Thyroid gland (tissue), 4 donors: ENCODE results near the gene LAMP1. TPM values are rescaled to one million over a fixed set of nuclear protein-coding genes. Genes with fewer than 3 reads are reported as not detected.

Experiments
- DNase-seq, 2 donors: peaks; one replicate each; pipeline ENCODE4 v3.0.0-alpha.2; 2019
- H3K27ac ChIP-seq, 3 donors: fragments of 200-600 bp; sonication (generic); 1 replicate in 2 of 3; 2 replicates in 1 of 3; pipeline ENCODE4 v1.5.1; 2016 to 2019; ENCODE audit warnings: mild to moderate bottlenecking in 1 of 3, moderate library complexity in 1 of 3
- H3K27me3 ChIP-seq: fragments of 200-600 bp; sonication (generic); one replicate; pipeline ENCODE4 v1.5.1; 2019
- H3K36me3 ChIP-seq, 2 donors: fragments of 200-600 bp; sonication (generic); one replicate each; pipeline ENCODE4 v1.5.1; 2016 to 2019
- H3K4me1 ChIP-seq, 2 donors: fragments of 200-600 bp; sonication (generic); one replicate each; pipeline ENCODE4 v1.5.1; 2017 to 2019
- H3K4me3 ChIP-seq, 3 donors: fragments of 200-600 bp; sonication (generic); replicated peaks in 1 of 3; 1 replicate in 2 of 3; 2 replicates in 1 of 3; pipeline ENCODE4 v1.5.1; 2016; ENCODE audit warnings: mild to moderate bottlenecking in 1 of 3
- H3K9me3 ChIP-seq: fragments of 200-600 bp; sonication (generic); one replicate; pipeline ENCODE4 v1.5.1; 2017
- POLR2A ChIP-seq, 2 donors: fragments of 450-650 bp; IDR thresholded peaks; one replicate each; pipeline ENCODE4 v1.6.1; 2017; ENCODE audit warnings: antibody characterized with exemption in 2 of 2, mild to moderate bottlenecking in 2 of 2, moderate library complexity in 1 of 2
- WGBS, 2 donors: methylation state at CpG; one replicate each; pipeline ENCODE4 v1.1.5; 2017; 5-methylcytosine and 5-hydroxymethylcytosine counted together
- intact Hi-C: fragments of 100-400 bp; cut with DNase I; formaldehyde crosslinking; loops from one replicate; pipeline ENCODE4 v1.15.1; 2023
- total RNA-seq, 4 donors: library from RNA; depleted of rRNA; stranded (reverse); fragments of >200 nt; gene quantifications; one replicate each; pipeline ENCODE4 v1.2.3, GENCODE V29; 2016
- TF ChIP-seq, protein P1 (sequence below), 6 experiments: fragments of 200-600 bp in 3 of 6; fragments of 450-650 bp in 3 of 6; sonication (generic) in 3 of 6; IDR thresholded peaks; one replicate each; pipeline ENCODE4 v1.5.1; 2016 to 2019; ENCODE audit warnings: antibody characterized with exemption in 6 of 6, mild to moderate bottlenecking in 2 of 6, inconsistent platforms in 1 of 6, moderate library complexity in 1 of 6

The LAMP1 gene
- total RNA-seq, 4 donors from 2014 or later: 169 to 227 (median 206) TPM

- Histone ChIP-seq H3K4me3 (no peak overlapping the region), H3K4me1 (no peaks in the 10 kb centered on the region), H3K27ac (no peak overlapping the region), H3K36me3 (no peaks in the 10 kb centered on the region), H3K9me3 (no peaks in the 10 kb centered on the region), H3K27me3 (no peaks in the 10 kb centered on the region)
- DNase-seq: no peak
- TF ChIP-seq, protein P1, sequence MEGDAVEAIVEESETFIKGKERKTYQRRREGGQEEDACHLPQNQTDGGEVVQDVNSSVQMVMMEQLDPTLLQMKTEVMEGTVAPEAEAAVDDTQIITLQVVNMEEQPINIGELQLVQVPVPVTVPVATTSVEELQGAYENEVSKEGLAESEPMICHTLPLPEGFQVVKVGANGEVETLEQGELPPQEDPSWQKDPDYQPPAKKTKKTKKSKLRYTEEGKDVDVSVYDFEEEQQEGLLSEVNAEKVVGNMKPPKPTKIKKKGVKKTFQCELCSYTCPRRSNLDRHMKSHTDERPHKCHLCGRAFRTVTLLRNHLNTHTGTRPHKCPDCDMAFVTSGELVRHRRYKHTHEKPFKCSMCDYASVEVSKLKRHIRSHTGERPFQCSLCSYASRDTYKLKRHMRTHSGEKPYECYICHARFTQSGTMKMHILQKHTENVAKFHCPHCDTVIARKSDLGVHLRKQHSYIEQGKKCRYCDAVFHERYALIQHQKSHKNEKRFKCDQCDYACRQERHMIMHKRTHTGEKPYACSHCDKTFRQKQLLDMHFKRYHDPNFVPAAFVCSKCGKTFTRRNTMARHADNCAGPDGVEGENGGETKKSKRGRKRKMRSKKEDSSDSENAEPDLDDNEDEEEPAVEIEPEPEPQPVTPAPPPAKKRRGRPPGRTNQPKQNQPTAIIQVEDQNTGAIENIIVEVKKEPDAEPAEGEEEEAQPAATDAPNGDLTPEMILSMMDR (IDR thresholded peaks at IDR 0.05): no peak
- TF ChIP-seq POLR2A (IDR thresholded peaks at IDR 0.05): no peak
- WGBS, 2 donors: 88 to 89% methylated on average over 12 of the region's 12 CpGs
- intact Hi-C loops: no loop called here
Observed at GRCh38 chr13:113353254-113353653, 56.2 kb downstream of the LAMP1 start.

GRCh38 chr13:113354831-113355610 is 58.0 kb downstream of the LAMP1 start:
- Histone ChIP-seq H3K27me3 (no peaks in the 10 kb centered on the region), H3K9me3 (no peaks in the 10 kb centered on the region), H3K27ac (no peak overlapping the region), H3K36me3 (no peaks in the 10 kb centered on the region), H3K4me3 (no peak overlapping the region), H3K4me1 (no peaks in the 10 kb centered on the region)
- 96% methylated on average over 39 to 41 of the region's 41 CpGs for WGBS, 2 donors
- TF ChIP-seq POLR2A (IDR thresholded peaks at IDR 0.05): no peak
- TF ChIP-seq, protein P1 (IDR thresholded peaks at IDR 0.05): no peak
- intact Hi-C loops: no loop called here
- no peak for DNase-seq

DNA sequence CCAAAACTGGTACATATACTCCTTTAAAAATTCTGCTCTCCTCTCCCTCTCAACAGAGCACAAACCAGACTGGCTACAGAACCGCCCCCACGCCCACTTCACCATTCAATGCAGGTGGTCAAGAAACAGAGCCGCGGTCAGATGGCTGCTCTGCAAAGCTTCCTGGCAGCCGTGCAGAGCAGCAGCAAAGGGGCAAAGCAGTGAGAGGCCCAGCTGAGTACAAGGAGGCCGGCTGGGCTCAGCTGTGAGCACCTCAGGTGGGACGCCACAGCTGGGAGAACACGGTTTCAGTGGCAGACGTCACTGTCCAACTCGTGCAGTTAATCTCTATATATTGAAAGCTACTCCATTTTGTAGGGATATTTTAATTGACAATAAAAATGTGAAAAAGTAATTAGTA is 58.6 kb downstream of the LAMP1 start:
- no peak overlapping the region for H3K27ac ChIP-seq
- intact Hi-C loops: no loop called here
- WGBS, 2 donors: 80 to 86% methylated on average over 10 of the region's 10 CpGs
- DNase-seq: no peak
- no peaks in the 10 kb centered on the region for H3K27me3 ChIP-seq
- no peaks in the 10 kb centered on the region for H3K36me3 ChIP-seq
- no peak overlapping the region for H3K4me3 ChIP-seq
- no peaks in the 10 kb centered on the region for H3K9me3 ChIP-seq
- TF ChIP-seq, protein P1 (IDR thresholded peaks at IDR 0.05): no peak
- no peak for TF ChIP-seq POLR2A (IDR thresholded peaks at IDR 0.05)
- no peaks in the 10 kb centered on the region for H3K4me1 ChIP-seq

GRCh38 chr13:113356596-113356995 is 59.6 kb downstream of the LAMP1 start:
- Histone ChIP-seq H3K36me3 (no peaks in the 10 kb centered on the region), H3K9me3 (no peaks in the 10 kb centered on the region), H3K4me1 (no peaks in the 10 kb centered on the region), H3K27ac (no peak overlapping the region), H3K27me3 (no peaks in the 10 kb centered on the region), H3K4me3 (no peak overlapping the region)
- TF ChIP-seq POLR2A (IDR thresholded peaks at IDR 0.05): no peak
- TF ChIP-seq, protein P1 (IDR thresholded peaks at IDR 0.05): no peak
- DNase-seq: no peak
- 67 to 72% methylated on average over 4 of the region's 4 CpGs for WGBS, 2 donors
- intact Hi-C loops: no loop called here

- Histone ChIP-seq H3K4me3 (no peak overlapping the region), H3K9me3 (no peaks in the 10 kb centered on the region), H3K27ac (no peak overlapping the region), H3K27me3 (no peaks in the 10 kb centered on the region), H3K36me3 (no peaks in the 10 kb centered on the region), H3K4me1 (no peaks in the 10 kb centered on the region)
- DNase-seq: no peak
- intact Hi-C loops: no loop called here
- WGBS, 2 donors: 95 to 96% methylated on average over 5 of the region's 5 CpGs
- TF ChIP-seq, protein P1 (IDR thresholded peaks at IDR 0.05): no peak
- no peak for TF ChIP-seq POLR2A (IDR thresholded peaks at IDR 0.05)
Observed at GRCh38 chr13:113357529-113357928, 60.5 kb downstream of the LAMP1 start.
